Stimulated activated CD4-positive, alpha-beta T cell treated with anti-CD3 and anti-CD28 coated beads, Interleukin-1b, Interleukin-23, amount 100 ng/mL, for 48 hours (primary cell): ENCODE data around the gene CACNG4.

Source experiments
- DNase-seq: peaks from one replicate; pipeline ENCODE4 v3.0.0-alpha.2; 2020

The CACNG4 gene

DNA sequence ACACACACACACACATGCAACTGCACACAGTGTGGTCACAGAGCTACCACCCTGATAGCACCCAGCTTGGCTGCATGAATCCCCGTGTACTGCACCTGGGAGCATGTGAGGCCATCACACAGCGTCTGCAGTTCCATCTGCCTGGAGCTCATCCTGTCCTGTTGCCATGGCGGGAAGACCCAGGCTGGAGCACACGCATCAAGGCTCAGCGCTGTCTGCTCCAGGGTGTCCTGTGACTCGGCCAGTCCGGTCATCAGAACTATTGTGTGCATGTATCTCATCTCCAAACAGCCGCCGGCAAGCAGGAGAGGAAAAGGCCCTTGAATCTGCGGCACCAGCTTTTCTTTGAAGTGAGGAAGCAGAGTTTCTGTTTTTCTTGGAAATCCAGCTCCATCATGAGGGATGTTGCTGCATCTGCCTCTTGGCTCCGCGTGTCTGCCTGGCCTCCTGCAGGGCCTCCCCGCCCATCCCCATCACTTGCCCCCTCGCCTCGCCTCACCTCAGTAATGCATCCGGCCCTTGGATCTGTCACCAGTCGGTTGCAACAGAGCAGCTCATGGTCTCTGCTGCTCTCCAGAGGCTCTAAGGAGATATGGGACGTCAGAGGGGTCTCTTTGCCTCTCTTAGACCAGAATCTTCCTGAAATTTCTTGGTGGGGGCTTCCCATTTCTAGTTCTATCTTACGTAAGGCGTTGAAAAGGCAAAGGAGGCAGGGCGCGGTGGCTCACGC is 23.7 kb downstream of the CACNG4 start:
- no peak for DNase-seq

DNA sequence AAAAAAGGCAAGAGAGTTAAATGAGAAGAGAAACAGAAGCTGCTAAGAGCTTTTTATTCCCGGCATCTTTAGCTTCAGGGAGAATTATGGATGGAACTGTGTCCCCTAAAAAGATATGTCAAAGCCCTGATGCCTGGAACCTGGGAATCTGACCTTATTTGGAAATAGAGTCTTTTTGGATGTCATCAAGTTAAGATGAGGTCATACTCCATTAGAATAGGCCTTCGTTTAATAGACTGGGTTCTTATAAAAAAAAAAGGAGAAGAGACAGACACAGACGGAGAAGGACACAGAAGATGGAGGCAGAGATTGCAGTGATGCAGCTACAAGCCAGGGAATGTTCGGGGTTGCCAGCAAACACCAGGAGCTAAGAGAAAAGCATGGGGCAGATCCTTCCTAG is 24.6 kb downstream of the CACNG4 start:
- no peak for DNase-seq

DNA sequence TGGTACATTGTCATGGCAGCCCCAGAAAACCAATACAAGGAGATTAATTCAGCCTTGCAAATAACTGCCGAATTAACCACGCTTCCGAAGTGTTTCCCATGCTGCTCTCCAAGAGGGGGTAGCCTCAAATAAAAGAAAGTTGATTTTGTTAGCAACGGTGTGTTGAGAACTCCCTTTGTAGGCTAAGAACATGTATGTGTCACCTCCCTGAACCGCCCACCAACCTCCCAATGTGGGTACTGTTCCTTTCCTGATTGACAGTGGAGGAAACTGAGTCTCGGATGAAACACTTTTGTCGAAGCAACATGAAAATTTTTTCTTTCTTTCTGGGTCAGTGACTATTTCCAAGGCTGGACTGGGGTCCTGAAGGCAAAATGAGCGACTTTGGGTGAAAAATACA is 25.1 kb downstream of the CACNG4 start:
- no peak for DNase-seq

DNA sequence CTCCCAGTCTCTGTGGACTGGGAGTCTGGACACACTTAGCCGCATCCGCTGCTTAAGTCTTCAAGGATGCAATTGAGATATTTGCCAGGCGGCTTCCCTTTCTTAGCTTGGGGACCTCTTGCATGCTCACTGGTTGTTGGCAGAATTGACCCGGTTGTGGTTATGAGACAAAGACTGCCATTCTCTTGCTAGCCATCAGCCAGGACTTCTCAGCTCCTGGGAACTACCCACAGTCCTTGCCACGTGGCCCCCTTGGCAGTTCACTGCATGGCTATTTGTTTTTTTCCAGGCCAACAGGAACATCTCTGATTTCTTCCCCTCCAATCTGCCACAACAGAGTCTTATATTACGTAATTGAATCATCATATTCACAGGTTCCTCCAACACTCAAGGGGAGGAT is 25.5 kb downstream of the CACNG4 start:
- DNase-seq, result no peak

DNA sequence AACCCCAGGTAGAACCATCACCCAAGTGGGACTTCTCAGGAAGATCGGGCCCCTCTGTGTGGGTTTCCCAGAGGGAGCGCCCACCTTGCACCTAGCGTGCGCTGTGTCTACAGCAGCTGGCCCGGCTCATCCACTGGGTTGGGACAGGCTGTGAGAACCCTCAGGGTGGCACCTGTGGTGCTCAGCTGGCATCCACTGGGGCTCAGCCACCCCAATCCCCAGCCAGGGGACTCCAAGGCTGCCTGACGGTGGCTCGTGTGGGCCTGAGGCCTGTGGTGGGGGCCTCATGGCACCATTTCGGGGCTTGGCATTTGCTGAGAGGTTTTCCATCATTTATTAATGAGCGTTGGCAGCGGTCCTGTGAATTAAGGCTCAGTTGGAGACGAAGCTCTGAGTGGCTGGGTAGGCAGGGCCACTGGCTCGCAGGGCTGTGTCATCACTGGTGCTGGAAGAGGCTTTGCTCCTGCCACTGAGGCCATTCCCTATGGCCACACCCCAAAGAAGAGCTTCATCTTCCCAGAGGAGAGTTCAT is 28.5 kb downstream of the CACNG4 start:
- DNase-seq, result no peak

DNA sequence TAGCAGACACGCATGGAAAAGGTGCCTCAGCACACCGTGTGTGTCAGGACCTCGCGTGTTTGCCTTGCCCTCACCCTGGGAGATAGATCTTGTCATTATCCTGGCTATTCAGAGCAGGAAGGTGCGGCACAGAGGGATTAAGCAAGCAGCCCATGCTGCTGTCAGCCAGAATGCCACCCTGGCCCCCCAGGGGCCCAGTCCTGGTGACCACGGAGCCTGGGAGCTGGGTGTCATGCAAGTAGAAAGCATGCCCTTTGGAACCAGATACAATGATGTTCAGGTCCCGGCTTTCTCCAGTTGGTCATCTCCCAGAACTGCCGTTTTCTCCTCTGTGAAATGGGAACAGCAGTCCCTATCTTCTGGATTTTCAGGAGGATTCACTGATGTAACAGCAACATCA is 29.9 kb downstream of the CACNG4 start:
- DNase-seq, result no peak

DNA sequence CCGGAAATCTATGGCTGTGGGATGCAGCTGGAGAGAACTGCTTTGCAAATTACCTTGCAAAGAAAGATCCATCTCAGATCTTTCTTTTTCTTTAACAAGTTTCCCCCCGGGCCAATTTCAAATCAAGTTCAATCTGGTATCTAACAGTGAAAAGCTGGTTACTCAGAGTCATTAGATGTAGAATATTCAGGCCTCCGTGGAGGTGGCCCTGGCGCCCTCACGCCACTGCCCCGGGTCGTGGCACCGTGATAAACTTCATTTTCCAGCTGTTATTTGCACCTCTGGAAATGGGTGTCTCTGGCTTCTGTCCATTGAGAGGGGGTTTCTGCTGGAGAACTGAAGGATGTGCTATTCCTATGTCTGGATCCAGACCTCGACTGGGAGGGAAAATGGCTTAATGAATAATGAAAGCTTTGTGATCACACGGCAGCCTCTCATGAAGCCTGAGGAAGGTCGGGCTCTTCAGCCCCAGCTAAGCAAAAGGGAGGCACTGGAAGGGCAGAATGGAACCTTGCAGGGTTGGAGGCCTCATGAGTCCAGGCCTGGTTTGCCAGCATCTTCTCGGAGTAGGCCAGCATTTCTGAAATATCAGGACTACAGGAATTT is 30.5 kb downstream of the CACNG4 start:
- DNase-seq, result no peak

DNA sequence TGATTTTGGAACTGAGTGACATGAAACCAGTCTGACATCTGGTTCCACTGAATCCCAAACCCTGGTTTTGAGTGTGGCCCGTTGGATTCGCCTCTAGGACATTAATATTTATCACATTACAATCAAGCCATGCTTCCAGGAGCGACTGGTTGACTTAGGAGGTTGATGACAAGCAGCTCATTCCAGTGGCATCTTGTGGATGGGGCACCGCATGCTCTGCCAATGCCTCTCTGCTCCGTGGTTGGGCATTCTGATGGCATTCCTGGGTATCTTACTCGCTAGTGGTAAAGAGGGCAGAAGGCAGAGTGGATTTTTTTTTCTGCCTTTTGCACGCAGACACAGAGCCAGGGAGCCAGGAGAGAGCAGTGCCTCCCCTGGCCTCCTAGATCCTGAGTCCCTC is 31.4 kb downstream of the CACNG4 start:
- no peak for DNase-seq

DNA sequence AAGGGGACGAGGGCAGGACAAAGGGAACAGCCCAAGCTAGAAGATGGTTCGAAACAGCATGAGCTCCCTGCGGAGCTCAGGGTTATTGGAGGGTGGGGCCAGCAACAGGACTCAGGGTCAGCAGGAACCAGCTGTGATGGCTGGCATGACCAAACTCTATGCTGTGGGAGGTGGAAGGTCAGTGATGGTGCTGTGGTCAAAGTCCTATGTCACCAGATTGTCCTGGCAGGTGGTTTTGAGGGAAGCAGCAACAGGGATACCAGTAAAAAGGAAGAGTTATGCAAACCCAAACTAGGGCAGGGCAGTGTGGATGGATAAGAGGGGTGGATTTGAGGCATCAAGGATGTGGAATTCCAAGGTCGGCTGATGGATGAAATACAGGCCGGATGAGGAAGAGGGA is 32.4 kb downstream of the CACNG4 start:
- DNase-seq, result no peak

DNA sequence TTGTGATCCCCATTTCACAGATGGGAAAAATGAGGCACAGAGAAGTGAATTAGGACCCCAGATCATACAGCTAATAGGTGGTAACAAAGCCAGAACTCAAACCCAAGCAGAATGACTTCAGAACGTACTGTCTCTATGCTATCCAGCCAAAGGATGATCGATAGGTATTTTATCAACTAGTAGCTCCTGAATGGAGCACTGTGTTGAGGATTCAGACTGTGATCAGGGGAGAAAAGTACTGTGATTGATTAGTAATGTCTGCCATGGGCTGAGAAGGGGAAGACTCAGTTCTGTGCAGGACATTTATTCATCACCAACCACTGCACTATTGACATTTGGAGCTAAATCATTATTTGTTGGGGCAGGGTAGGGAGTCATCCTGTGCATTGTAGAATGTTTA is 38.7 kb downstream of the CACNG4 start:
- no peak for DNase-seq

DNA sequence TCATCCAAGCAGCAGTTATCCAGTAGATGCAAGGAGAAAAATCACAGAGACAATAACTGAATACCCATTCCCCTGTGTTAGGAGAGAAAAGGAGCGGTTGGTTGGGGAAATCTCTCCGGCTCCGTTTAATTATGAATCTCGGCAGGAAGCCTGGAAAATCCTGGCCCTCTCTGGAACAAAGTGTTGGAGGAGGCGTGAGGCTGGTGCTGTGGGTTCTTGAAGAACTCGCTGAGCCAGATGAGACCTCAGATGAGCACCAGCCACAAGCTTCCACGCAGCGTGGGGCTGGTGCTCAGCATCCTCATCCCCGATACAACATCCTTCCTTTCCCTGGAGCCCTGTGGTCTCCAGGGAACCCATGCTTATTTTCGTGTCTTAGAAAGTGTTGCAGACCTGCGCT is 39.7 kb downstream of the CACNG4 start:
- no peak for DNase-seq

DNA sequence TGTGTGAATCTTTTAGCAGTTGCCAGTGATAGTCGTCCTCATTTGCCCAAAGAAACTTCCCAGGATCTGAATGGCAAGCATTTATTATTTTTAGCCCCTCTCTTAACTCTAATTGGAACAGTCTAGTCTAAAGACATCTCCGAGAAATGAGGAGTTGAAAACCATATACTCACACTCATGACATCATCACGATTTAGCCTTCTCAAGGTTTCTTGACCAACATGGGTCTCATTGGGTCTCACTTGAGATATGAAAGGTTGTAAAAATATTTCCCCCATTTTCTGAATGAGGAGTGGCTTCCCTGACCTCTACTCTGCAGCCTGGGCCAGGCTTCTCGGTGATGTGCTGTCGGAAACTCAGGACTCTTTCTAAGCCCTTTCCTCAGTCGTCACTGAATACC is 42.8 kb downstream of the CACNG4 start:
- DNase-seq, result no peak

DNA sequence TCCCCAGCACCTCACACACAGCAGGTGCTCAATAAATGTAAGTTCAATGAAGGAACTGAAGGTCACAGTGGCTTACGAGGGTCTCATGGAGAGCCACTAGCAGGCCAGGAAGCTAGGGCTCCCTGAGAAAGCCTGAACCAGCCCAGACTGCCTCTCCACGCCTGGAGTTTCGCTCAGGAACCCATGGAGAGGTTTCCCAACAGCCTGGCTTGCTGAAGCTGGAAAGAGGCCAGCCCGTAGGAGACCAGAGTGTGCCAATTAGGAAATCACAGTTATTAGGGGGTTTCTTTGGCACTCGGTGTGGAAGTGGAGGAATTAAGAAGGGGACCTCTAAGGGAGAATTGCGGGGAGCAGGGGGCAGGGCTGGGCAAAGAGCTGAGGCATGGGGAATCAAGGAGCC is 43.6 kb downstream of the CACNG4 start:
- DNase-seq, result no peak

DNA sequence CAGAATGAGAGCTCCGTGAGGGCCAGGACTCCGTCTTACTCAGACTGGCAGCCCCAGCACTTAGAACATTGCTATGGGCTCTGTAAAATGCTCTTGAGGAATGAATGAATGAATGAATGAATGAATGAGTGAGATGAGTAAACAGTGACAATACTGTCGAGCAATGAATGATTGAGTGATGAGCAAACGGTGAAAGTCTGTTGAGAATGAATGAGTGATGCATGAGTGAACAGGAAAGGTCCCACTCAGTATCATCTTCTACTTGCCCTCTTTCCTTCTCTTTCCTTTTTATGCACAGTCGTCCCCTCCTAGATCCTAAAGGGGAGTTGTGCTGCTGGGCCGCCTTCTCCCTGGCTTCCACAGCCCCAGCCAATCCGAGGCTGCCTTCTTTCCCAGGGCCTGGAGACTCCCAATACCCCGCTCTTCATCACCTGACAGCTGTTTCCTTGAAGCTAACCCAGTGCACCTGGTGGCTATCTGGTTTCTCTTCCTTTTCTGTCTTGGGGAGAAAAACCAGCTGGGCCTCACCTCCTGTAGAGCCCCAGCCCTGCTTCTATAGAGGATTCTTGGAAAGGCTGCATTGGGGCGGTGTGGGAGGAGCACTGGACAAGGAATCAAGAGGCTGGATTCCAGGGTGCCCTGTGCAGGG is 47.1 kb downstream of the CACNG4 start:
- no peak for DNase-seq

DNA sequence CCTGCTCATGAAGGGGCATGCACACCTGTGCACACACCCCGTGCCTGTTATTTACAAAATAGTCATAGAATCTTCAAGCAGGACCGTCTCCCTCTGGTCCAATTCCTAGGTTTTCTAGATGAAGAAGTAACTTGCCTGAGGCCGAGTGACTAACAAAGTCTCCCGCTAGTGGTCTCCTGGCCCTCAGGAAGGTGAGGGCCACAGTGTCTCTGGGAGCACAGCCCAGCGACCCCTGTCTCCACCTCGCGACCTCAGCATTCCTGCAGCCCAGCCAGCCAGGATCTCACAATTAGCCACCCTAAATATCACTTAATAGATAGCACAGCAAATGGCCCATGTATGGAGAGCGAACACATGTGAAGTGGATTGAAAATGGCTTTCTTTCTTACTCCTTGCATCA is 49.4 kb downstream of the CACNG4 start:
- no peak for DNase-seq

DNA sequence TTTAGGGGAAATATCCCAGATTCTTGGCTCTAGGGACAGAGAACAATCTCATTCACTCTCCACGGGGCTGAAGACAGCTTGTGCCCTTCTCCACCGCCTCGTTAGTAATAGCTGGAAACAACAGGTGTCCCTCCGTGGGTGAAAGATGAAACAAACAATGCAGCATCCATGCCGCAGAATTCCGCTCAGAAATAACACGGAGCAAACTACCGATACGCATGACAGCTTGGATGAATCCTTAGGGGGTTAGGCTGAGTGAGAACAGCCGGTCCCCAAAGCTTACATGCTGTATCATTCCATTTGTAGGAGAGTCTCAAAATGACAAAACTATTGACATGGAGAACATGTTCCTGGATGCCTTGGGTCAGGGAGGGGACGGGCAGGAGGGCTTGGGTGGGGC is 50.5 kb downstream of the CACNG4 start:
- DNase-seq, result no peak

DNA sequence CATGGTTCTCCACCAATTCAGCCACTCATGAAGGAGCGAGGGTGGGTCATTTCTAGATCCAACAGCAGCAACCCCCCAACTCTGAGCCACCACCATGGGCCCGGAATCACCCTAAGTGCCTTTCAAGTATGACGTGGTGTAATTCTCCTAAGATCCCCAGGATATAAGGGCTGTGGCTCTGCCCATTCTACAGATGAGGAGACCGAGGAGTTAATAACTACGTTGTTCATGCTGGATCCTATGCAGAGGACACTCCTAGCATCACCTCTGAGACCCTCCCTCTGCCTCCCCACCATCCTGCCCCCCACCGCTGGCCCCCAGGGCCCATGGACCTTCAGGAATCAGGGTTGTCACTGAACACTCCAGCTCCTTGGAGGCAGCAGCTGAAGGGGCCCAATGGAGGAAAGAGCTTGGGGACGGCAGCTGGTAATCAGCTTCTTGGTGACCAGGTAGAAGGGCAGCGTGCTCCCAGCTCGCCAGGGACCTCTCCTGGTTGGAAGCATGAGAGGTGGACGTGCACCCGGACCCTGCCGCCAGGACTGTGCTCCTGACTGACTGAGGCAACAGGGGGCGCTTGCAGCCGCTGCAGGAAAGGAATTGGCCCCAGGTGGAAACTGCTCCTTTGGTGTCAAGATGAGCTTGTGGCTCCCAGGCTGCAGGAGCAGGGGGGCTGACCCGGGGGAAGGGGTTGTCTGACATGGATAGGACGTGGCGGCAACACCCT is 51.7 kb downstream of the CACNG4 start:
- DNase-seq, result no peak

DNA sequence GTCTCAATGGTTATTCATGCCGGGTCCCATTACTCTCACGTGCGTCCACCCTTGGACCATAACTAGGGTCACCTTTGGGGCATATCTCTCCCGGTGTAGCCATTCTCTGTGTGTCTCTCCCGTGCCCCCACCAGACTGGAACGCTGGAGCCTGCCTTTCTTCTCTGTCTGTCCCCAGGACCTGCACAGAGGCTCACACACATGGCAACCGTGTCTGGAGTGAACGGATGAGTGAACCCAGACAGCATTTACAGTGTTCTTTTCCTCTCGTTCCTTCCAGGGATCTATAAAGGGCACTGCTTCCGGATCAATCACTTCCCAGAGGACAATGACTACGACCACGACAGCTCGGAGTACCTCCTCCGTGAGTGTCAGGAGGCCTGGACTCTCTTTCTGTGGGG is 53.4 kb downstream of the CACNG4 start:
- DNase-seq, result no peak

DNA sequence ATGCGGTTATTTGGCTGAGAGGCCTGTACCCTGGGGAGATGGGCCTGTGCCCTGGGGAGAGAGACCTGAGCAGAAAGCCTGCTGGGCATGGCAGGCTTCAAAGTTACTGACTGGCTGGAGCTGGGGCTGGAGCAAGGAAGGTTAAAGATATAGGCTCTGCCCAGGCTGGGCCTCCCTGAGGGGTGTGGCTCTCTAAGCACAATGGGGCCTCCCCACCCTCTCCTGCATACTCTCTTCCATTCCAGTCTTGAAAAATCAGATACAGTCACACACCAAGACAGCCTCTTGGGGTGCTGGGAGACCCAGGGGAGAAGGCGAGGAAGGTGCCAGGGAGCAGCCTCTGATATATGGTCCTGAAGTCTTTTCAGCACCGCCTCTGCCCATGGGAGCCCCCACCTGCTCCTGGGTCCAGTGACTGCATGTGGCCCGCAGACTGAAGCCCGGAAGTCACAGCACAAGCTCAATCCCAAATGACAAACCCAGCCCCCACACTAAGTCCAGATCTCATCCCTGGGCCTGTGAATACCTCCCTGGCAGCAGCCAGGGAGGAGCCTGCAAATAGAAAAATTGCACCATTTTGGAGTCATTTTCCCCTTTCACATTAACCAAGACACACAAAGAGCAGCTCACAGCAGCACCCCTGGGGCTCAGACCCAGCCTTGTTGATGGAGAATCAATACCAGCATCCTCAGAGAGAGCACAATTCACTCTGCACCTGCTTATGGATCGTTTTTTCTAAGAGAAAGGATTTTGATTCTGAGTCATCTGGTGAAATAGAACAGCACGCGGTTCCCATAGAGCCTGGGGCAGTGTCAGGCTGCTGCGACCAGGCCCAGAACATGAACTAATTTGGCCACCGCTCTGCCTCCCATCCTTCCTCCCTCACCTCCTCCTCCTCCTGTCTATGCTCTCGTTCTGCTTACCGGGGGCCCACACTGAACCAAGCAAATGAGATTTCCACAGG is 54.2 kb downstream of the CACNG4 start:
- DNase-seq, result no peak

DNA sequence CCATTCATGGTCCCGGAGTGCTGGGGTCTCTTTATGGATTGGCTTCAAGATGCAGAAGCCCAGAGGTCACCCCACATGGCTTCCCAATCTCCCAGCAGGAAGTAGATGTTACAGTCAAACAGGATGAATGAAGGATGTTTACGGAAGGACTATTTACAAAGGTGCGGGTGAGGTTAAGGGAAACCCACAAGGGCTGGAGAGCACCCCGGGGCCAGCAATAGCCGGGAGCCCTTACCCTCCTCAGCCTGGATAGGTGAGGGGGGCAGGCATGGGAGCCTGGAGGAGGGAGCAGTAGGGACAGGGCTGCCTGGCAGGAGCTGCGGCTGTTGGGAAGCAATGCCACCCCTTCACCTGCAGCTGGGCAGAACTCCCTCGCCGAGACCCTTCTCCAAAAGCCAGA is 55.3 kb downstream of the CACNG4 start:
- DNase-seq, result no peak

DNA sequence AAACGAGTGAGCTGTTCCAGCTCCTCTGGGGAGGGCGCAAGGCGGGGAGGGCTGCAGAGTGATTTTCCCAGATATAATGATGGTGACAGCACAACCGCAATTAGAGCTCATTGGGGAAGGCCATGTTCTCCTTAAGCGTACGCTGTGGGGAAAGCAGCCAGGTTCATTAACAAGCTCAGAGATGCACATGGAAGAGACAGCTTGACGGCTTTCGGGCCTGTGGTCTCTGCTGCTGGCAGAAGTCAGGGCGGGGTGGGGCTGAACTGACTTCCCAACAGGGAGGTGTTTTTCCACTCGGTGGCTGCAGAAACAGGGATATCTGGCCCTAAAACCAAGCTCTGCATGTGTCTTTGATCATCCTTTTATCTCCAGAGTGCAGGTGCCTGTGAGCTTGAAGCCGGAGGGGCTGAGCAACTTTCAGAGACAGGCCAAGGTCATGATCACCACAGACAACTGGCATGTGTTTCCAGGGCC is 55.8 kb downstream of the CACNG4 start:
- no peak for DNase-seq

DNA sequence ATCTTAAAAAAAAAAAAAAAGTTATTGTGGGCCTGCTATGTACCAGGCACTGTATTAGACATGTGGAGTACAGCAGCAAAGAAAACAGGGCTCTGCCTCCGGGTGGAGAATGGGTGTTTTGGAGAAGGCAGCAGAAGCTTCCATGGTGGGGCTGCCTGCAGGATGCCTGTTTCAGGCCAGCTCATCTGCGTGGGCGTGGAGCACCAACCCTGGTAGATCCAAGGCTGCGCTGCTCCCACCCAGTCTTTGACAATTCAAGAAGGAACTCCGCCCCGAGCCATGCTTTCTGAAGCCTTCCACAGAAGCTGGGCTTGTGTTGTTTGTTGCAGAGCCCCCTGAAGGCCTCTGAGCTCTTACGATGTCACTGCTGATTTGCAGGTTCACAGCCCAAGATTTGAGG is 56.7 kb downstream of the CACNG4 start:
- DNase-seq, result no peak
